Osteocyte (in vitro differentiated cells): ENCODE measurements around the gene USB1. TPM values are rescaled to one million over a fixed set of nuclear protein-coding genes. Genes with fewer than 3 reads are reported as not detected.

Experiments used
- DNase-seq: peaks from one replicate; pipeline ENCODE4 v3.0.0; 2021; ENCODE audit warnings: mixed read lengths; ENCODE audit not compliant: unreplicated experiment; ENCODE audit errors: extremely low spot score
- H3K27ac Mint-ChIP-seq: one replicate; pipeline ENCODE4 v1.8.0; 2021; ENCODE audit warnings: mild to moderate bottlenecking, mixed read lengths; ENCODE audit not compliant: unreplicated experiment
- H3K27me3 Mint-ChIP-seq: one replicate; pipeline ENCODE4 v1.8.0; 2021; ENCODE audit warnings: mixed read lengths; ENCODE audit not compliant: unreplicated experiment
- H3K36me3 Mint-ChIP-seq: one replicate; pipeline ENCODE4 v1.8.0; 2021; ENCODE audit warnings: mixed read lengths; ENCODE audit not compliant: unreplicated experiment
- H3K4me1 Mint-ChIP-seq: one replicate; pipeline ENCODE4 v1.8.0; 2021; ENCODE audit warnings: mixed read lengths; ENCODE audit not compliant: unreplicated experiment
- H3K4me3 Mint-ChIP-seq: one replicate; pipeline ENCODE4 v1.8.0; 2021; ENCODE audit warnings: mild to moderate bottlenecking, moderate library complexity, mixed read lengths; ENCODE audit not compliant: unreplicated experiment
- H3K9me3 Mint-ChIP-seq: one replicate; pipeline ENCODE4 v1.8.0; 2021; ENCODE audit warnings: mixed read lengths; ENCODE audit not compliant: unreplicated experiment
- CTCF ChIP-seq: fragments of 200-600 bp; sonication (generic); IDR thresholded peaks from 2 replicates; pipeline ENCODE4 v1.5.0; 2021; ENCODE audit warnings: antibody characterized with exemption, mild to moderate bottlenecking, moderate library complexity
- total RNA-seq: library from RNA; stranded (reverse); gene quantifications from 2 replicates; pipeline ENCODE4 v1.2.1, GENCODE V29; 2021

Gene USB1
- total RNA-seq, 1 donor from 2014 or later = 45.5 TPM

GRCh38 chr16:58034774-58035173 is 33.6 kb downstream of the USB1 start:
- Mint-ChIP-seq H3K4me1 (no peaks in the 10 kb centered on the region), H3K36me3 (no peaks in the 10 kb centered on the region), H3K9me3 (no peaks in the 10 kb centered on the region), H3K4me3 (no peak overlapping the region), H3K27ac (no peak overlapping the region), H3K27me3 (no peaks in the 10 kb centered on the region)
- no peak for DNase-seq
- no peak for TF ChIP-seq CTCF

GRCh38 chr16:58035356-58036170 is 34.4 kb downstream of the USB1 start:
- TF ChIP-seq CTCF = no peak
- H3K4me3 Mint-ChIP-seq = no peak overlapping the region
- no peak overlapping the region for H3K27ac Mint-ChIP-seq
- no peaks in the 10 kb centered on the region for H3K9me3 Mint-ChIP-seq
- H3K4me1 Mint-ChIP-seq = no peaks in the 10 kb centered on the region
- no peaks in the 10 kb centered on the region for H3K36me3 Mint-ChIP-seq
- no peak for DNase-seq
- H3K27me3 Mint-ChIP-seq = no peaks in the 10 kb centered on the region

GRCh38 chr16:58036943-58037342 is 35.7 kb downstream of the USB1 start:
- DNase-seq = no peak
- Mint-ChIP-seq H3K36me3 (no peaks in the 10 kb centered on the region), H3K4me3 (no peak overlapping the region), H3K4me1 (no peaks in the 10 kb centered on the region), H3K9me3 (no peaks in the 10 kb centered on the region), H3K27me3 (no peaks in the 10 kb centered on the region), H3K27ac (no peak overlapping the region)
- no peak for TF ChIP-seq CTCF

GRCh38 chr16:58037365-58038057 is 36.3 kb downstream of the USB1 start:
- Mint-ChIP-seq H3K9me3 (no peaks in the 10 kb centered on the region), H3K36me3 (no peaks in the 10 kb centered on the region), H3K4me3 (no peak overlapping the region), H3K27me3 (no peaks in the 10 kb centered on the region), H3K4me1 (no peaks in the 10 kb centered on the region), H3K27ac (no peak overlapping the region)
- DNase-seq = no peak
- no peak for TF ChIP-seq CTCF

- H3K4me3 Mint-ChIP-seq = no peak overlapping the region
- H3K9me3 Mint-ChIP-seq = no peaks in the 10 kb centered on the region
- no peaks in the 10 kb centered on the region for H3K36me3 Mint-ChIP-seq
- TF ChIP-seq CTCF = no peak
- no peaks in the 10 kb centered on the region for H3K4me1 Mint-ChIP-seq
- H3K27ac Mint-ChIP-seq = no peak overlapping the region
- no peak for DNase-seq
- H3K27me3 Mint-ChIP-seq = no peaks in the 10 kb centered on the region
Observed at GRCh38 chr16:58038219-58038641, 37.0 kb downstream of the USB1 start.
